Measurements from ENCODE around the gene FEM1A. TPM values are rescaled to one million over a fixed set of nuclear protein-coding genes. Genes with fewer than 3 reads are reported as not detected.
"Not testable (repeated sequence)": the region's sequence is repeated elsewhere in the genome, so short reads cannot be mapped to it uniquely, and the experiment has no call there.

The FEM1A gene
- total RNA-seq, 1 experiment from 2014 or later: 7.8 TPM

GRCh38 chr19:4823577-4823976 is 32.0 kb downstream of the FEM1A start:
- Histone ChIP-seq H3K79me2 (ENCODE audit: low read length) (peaks cover 37% of the 10 kb centered on the region), H3K4me1 (ENCODE audit: low read length) (no peaks in the 10 kb centered on the region), H3K27ac (ENCODE audit: low read length) (no peak overlapping the region), H4K20me1 (ENCODE audit: insufficient read depth, low read depth, low read length) (no peaks in the 10 kb centered on the region), H3K27me3 (ENCODE audit: low read length) (no peaks in the 10 kb centered on the region), H3K9ac (ENCODE audit: low read length) (no peak overlapping the region), H3K9me2 (replicated peaks; ENCODE audit: insufficient read depth, low read length) (no peaks in the 10 kb centered on the region), H3K9me3 (ENCODE audit: low read length) (no peaks in the 10 kb centered on the region), H3K4me2 (ENCODE audit: low read depth, low read length, poor library complexity, severe bottlenecking) (no peak overlapping the region), H2AFZ (ENCODE audit: low read length) (no peak overlapping the region), H3K36me3 (ENCODE audit: insufficient read depth, low read length) (no peaks in the 10 kb centered on the region), H3K4me3 (ENCODE audit: low read length) (no peak overlapping the region)
- no peak for DNase-seq

- peak overlapping the region; percentile 31; the same call in 1 of the 2 replicates for H3K4me3 ChIP-seq (ENCODE audit: low read length)
- peaks cover 23% of the 10 kb centered on the region for H3K4me1 ChIP-seq (ENCODE audit: low read length)
- peaks cover 50% of the 10 kb centered on the region for H3K79me2 ChIP-seq (ENCODE audit: low read length)
- H3K27ac ChIP-seq (ENCODE audit: low read length): peak overlapping the region; percentile 78
- H2AFZ ChIP-seq (ENCODE audit: low read length): no peak overlapping the region
- no peaks in the 10 kb centered on the region for H4K20me1 ChIP-seq (ENCODE audit: insufficient read depth, low read depth, low read length)
- DNase-seq: peak; percentile 75
- no peaks in the 10 kb centered on the region for H3K36me3 ChIP-seq (ENCODE audit: insufficient read depth, low read length)
- no peaks in the 10 kb centered on the region for H3K9me2 ChIP-seq (replicated peaks; ENCODE audit: insufficient read depth, low read length)
- H3K9me3 ChIP-seq (ENCODE audit: low read length): no peaks in the 10 kb centered on the region
- peak overlapping the region; percentile 20 for H3K9ac ChIP-seq (ENCODE audit: low read length)
- H3K4me2 ChIP-seq (ENCODE audit: low read depth, low read length, poor library complexity, severe bottlenecking): peak overlapping the region; percentile 83
- H3K27me3 ChIP-seq (ENCODE audit: low read length): no peaks in the 10 kb centered on the region
Observed at GRCh38 chr19:4829001-4829712, 37.6 kb downstream of the FEM1A start.

GRCh38 chr19:4830332-4830731 is 38.8 kb downstream of the FEM1A start:
- Histone ChIP-seq H3K4me1 (ENCODE audit: low read length) (peaks cover 23% of the 10 kb centered on the region), H3K4me3 (ENCODE audit: low read length) (peak overlapping the region; percentile 98), H3K36me3 (ENCODE audit: insufficient read depth, low read length) (no peaks in the 10 kb centered on the region), H2AFZ (ENCODE audit: low read length) (no peak overlapping the region), H3K9me2 (replicated peaks; ENCODE audit: insufficient read depth, low read length) (no peaks in the 10 kb centered on the region), H3K9me3 (ENCODE audit: low read length) (no peaks in the 10 kb centered on the region), H3K9ac (ENCODE audit: low read length) (peak overlapping the region; percentile 98), H3K27me3 (ENCODE audit: low read length) (no peaks in the 10 kb centered on the region), H4K20me1 (ENCODE audit: insufficient read depth, low read depth, low read length) (no peaks in the 10 kb centered on the region), H3K4me2 (ENCODE audit: low read depth, low read length, poor library complexity, severe bottlenecking) (peak overlapping the region; percentile 83), H3K27ac (ENCODE audit: low read length) (peak overlapping the region; percentile 78), H3K79me2 (ENCODE audit: low read length) (peaks cover 44% of the 10 kb centered on the region)
- no peak for DNase-seq

GRCh38 chr19:4830768-4831265 is 39.3 kb downstream of the FEM1A start:
- Histone ChIP-seq H3K9me2 (replicated peaks; ENCODE audit: insufficient read depth, low read length) (no peaks in the 10 kb centered on the region), H3K27ac (ENCODE audit: low read length) (peak overlapping the region; percentile 78), H3K79me2 (ENCODE audit: low read length) (peaks cover 42% of the 10 kb centered on the region), H2AFZ (ENCODE audit: low read length) (0 out of 2 replicates have a peak overlapping the region, but pooled peaks have one; percentile 100), H3K4me1 (ENCODE audit: low read length) (peaks cover 23% of the 10 kb centered on the region), H3K27me3 (ENCODE audit: low read length) (no peaks in the 10 kb centered on the region), H3K4me3 (ENCODE audit: low read length) (peak overlapping the region; percentile 98), H3K9me3 (ENCODE audit: low read length) (no peaks in the 10 kb centered on the region), H3K4me2 (ENCODE audit: low read depth, low read length, poor library complexity, severe bottlenecking) (peak overlapping the region; percentile 83), H4K20me1 (ENCODE audit: insufficient read depth, low read depth, low read length) (no peaks in the 10 kb centered on the region), H3K36me3 (ENCODE audit: insufficient read depth, low read length) (no peaks in the 10 kb centered on the region), H3K9ac (ENCODE audit: low read length) (peak overlapping the region; percentile 98)
- DNase-seq: no peak

GRCh38 chr19:4831304-4831978 is 39.9 kb downstream of the FEM1A start, which contains the start of gene TICAM1:
Gene TICAM1 (minus strand): TSS chr19:4831712. CDS start chr19:4818377, 13,335 bp downstream.
- no peaks in the 10 kb centered on the region for H3K9me2 ChIP-seq (replicated peaks; ENCODE audit: insufficient read depth, low read length)
- H3K4me3 ChIP-seq (ENCODE audit: low read length): peak within 1 kb of the TSS; percentile 98
- no peaks in the 10 kb centered on the region for H3K27me3 ChIP-seq (ENCODE audit: low read length)
- H3K9ac ChIP-seq (ENCODE audit: low read length): peak within 1 kb of the TSS; percentile 98
- DNase-seq: peak; percentile 77
- peak within 1 kb of the TSS; percentile 100 for H2AFZ ChIP-seq (ENCODE audit: low read length)
- H3K79me2 ChIP-seq (ENCODE audit: low read length): peaks cover 40% of the 10 kb centered on the region
- no peaks in the 10 kb centered on the region for H3K9me3 ChIP-seq (ENCODE audit: low read length)
- H4K20me1 ChIP-seq (ENCODE audit: insufficient read depth, low read depth, low read length): no peaks in the 10 kb centered on the region
- H3K36me3 ChIP-seq (ENCODE audit: insufficient read depth, low read length): no peaks in the 10 kb centered on the region
- peak within 1 kb of the TSS; percentile 83 for H3K4me2 ChIP-seq (ENCODE audit: low read depth, low read length, poor library complexity, severe bottlenecking)
- H3K4me1 ChIP-seq (ENCODE audit: low read length): peaks cover 23% of the 10 kb centered on the region
- H3K27ac ChIP-seq (ENCODE audit: low read length): peak within 1 kb of the TSS; percentile 78

- H3K79me2 ChIP-seq (ENCODE audit: low read length): peaks cover 36% of the 10 kb centered on the region
- H3K9me3 ChIP-seq (ENCODE audit: low read length); DNase-seq; H3K9me2 ChIP-seq (replicated peaks; ENCODE audit: insufficient read depth, low read length); H3K27me3 ChIP-seq (ENCODE audit: low read length); H3K36me3 ChIP-seq (ENCODE audit: insufficient read depth, low read length); H4K20me1 ChIP-seq (ENCODE audit: insufficient read depth, low read depth, low read length): not testable (repeated sequence)
- peak overlapping the region; percentile 98 for H3K9ac ChIP-seq (ENCODE audit: low read length)
- peaks cover 23% of the 10 kb centered on the region for H3K4me1 ChIP-seq (ENCODE audit: low read length)
- peak overlapping the region; percentile 100 for H2AFZ ChIP-seq (ENCODE audit: low read length)
- H3K4me3 ChIP-seq (ENCODE audit: low read length): peak overlapping the region; percentile 98
- H3K4me2 ChIP-seq (ENCODE audit: low read depth, low read length, poor library complexity, severe bottlenecking): peak overlapping the region; percentile 83
- peak overlapping the region; percentile 78 for H3K27ac ChIP-seq (ENCODE audit: low read length)
Observed at GRCh38 chr19:4831979-4832340, 40.4 kb downstream of the FEM1A start.

GRCh38 chr19:4832776-4833175 is 41.2 kb downstream of the FEM1A start:
- no peaks in the 10 kb centered on the region for H3K36me3 ChIP-seq (ENCODE audit: insufficient read depth, low read length)
- no peaks in the 10 kb centered on the region for H4K20me1 ChIP-seq (ENCODE audit: insufficient read depth, low read depth, low read length)
- no peak overlapping the region for H3K4me3 ChIP-seq (ENCODE audit: low read length)
- H3K9ac ChIP-seq (ENCODE audit: low read length): no peak overlapping the region
- no peaks in the 10 kb centered on the region for H3K9me3 ChIP-seq (ENCODE audit: low read length)
- no peak overlapping the region for H2AFZ ChIP-seq (ENCODE audit: low read length)
- no peak overlapping the region for H3K27ac ChIP-seq (ENCODE audit: low read length)
- H3K79me2 ChIP-seq (ENCODE audit: low read length): peaks cover 34% of the 10 kb centered on the region
- peaks cover 23% of the 10 kb centered on the region for H3K4me1 ChIP-seq (ENCODE audit: low read length)
- DNase-seq: no peak
- no peak overlapping the region for H3K4me2 ChIP-seq (ENCODE audit: low read depth, low read length, poor library complexity, severe bottlenecking)
- H3K9me2 ChIP-seq (replicated peaks; ENCODE audit: insufficient read depth, low read length): no peaks in the 10 kb centered on the region
- H3K27me3 ChIP-seq (ENCODE audit: low read length): no peaks in the 10 kb centered on the region

- Histone ChIP-seq H3K9ac (ENCODE audit: low read length) (no peak overlapping the region), H3K4me3 (ENCODE audit: low read length) (no peak overlapping the region), H3K27me3 (ENCODE audit: low read length) (no peaks in the 10 kb centered on the region), H3K4me1 (ENCODE audit: low read length) (no peaks in the 10 kb centered on the region), H3K27ac (ENCODE audit: low read length) (no peak overlapping the region), H3K9me2 (replicated peaks; ENCODE audit: insufficient read depth, low read length) (no peaks in the 10 kb centered on the region), H4K20me1 (ENCODE audit: insufficient read depth, low read depth, low read length) (no peaks in the 10 kb centered on the region), H3K9me3 (ENCODE audit: low read length) (no peaks in the 10 kb centered on the region), H3K79me2 (ENCODE audit: low read length) (no peaks in the 10 kb centered on the region), H2AFZ (ENCODE audit: low read length) (no peak overlapping the region), H3K36me3 (ENCODE audit: insufficient read depth, low read length) (peaks cover 7% of the 10 kb centered on the region), H3K4me2 (ENCODE audit: low read depth, low read length, poor library complexity, severe bottlenecking) (no peak overlapping the region)
- DNase-seq: no peak
Observed at GRCh38 chr19:4839192-4839591, 47.7 kb downstream of the FEM1A start.

Data from Karpas-422 (cell line).